Parathyroid adenoma (tissue), 2 donors: ENCODE results near the gene MYOF.

Experiments used
- H2AFZ ChIP-seq: fragments of 300-600 bp; sonication (generic); one replicate; pipeline ENCODE4 v1.7.0; 2017; ENCODE audit warnings: antibody characterized with exemption, mild to moderate bottlenecking
- H3K27ac ChIP-seq: fragments of 300-600 bp; sonication (generic); one replicate; pipeline ENCODE4 v1.7.0; 2017
- H3K27me3 ChIP-seq: fragments of 300-600 bp; sonication (generic); one replicate; pipeline ENCODE4 v1.7.0; 2017; ENCODE audit warnings: low read length; ENCODE audit not compliant: control insufficient read depth, insufficient read depth
- H3K36me3 ChIP-seq: fragments of 300-600 bp; sonication (generic); one replicate; pipeline ENCODE4 v1.7.0; 2017; ENCODE audit warnings: low read length; ENCODE audit not compliant: control insufficient read depth, insufficient read depth
- H3K4me1 ChIP-seq: fragments of 300-600 bp; sonication (generic); one replicate; pipeline ENCODE4 v1.7.0; 2017; ENCODE audit warnings: control low read depth
- H3K4me2 ChIP-seq: fragments of 300-600 bp; sonication (generic); one replicate; pipeline ENCODE4 v1.7.0; 2017; ENCODE audit warnings: low read length
- H3K4me3 ChIP-seq: fragments of 300-600 bp; sonication (generic); one replicate; pipeline ENCODE4 v1.7.0; 2017; ENCODE audit warnings: low read depth, low read length
- H3K79me2 ChIP-seq: fragments of 300-600 bp; sonication (generic); one replicate; pipeline ENCODE4 v1.7.0; 2017; ENCODE audit warnings: control low read depth
- H3K9ac ChIP-seq: fragments of 300-600 bp; sonication (generic); one replicate; pipeline ENCODE4 v1.7.0; 2017; ENCODE audit warnings: mild to moderate bottlenecking
- H3K9me3 ChIP-seq: fragments of 300-600 bp; sonication (generic); one replicate; pipeline ENCODE4 v1.7.0; 2017; ENCODE audit warnings: low read length; ENCODE audit not compliant: control insufficient read depth
- CTCF ChIP-seq: fragments of 300-600 bp; sonication (generic); IDR thresholded peaks from one replicate; pipeline ENCODE4 v1.7.0; 2017; ENCODE audit warnings: antibody characterized with exemption, mild to moderate bottlenecking
- donor health status: primary hyperparathyroidism.

The MYOF gene

GRCh38 chr10:93392121-93392520 is 90.0 kb downstream of the MYOF start:
- TF ChIP-seq CTCF, result no peak
- Histone ChIP-seq H3K4me1 (peaks cover 4% of the 10 kb centered on the region), H3K4me3 (no peak overlapping the region), H3K27ac (no peak overlapping the region), H3K79me2 (no peaks in the 10 kb centered on the region), H3K36me3 (no peaks in the 10 kb centered on the region), H3K4me2 (no peak overlapping the region), H2AFZ (no peak overlapping the region), H3K9ac (no peak overlapping the region), H3K9me3 (no peaks in the 10 kb centered on the region), H3K27me3 (no peaks in the 10 kb centered on the region)

GRCh38 chr10:93390306-93391090 is 91.6 kb downstream of the MYOF start:
- no peak overlapping the region for H3K9ac ChIP-seq
- H3K36me3 ChIP-seq, result no peaks in the 10 kb centered on the region
- no peak overlapping the region for H3K4me2 ChIP-seq
- H2AFZ ChIP-seq, result no peak overlapping the region
- H3K27ac ChIP-seq, result no peak overlapping the region
- peaks cover 2% of the 10 kb centered on the region for H3K4me1 ChIP-seq
- no peak for TF ChIP-seq CTCF
- no peak overlapping the region for H3K4me3 ChIP-seq
- H3K27me3 ChIP-seq, result no peaks in the 10 kb centered on the region
- H3K79me2 ChIP-seq, result no peaks in the 10 kb centered on the region
- no peaks in the 10 kb centered on the region for H3K9me3 ChIP-seq

- no peaks in the 10 kb centered on the region for H3K79me2 ChIP-seq
- H3K27ac ChIP-seq, result peak overlapping the region; percentile 13
- TF ChIP-seq CTCF, result no peak
- no peak overlapping the region for H3K4me3 ChIP-seq
- no peaks in the 10 kb centered on the region for H3K9me3 ChIP-seq
- H3K36me3 ChIP-seq, result no peaks in the 10 kb centered on the region
- H3K9ac ChIP-seq, result no peak overlapping the region
- no peaks in the 10 kb centered on the region for H3K27me3 ChIP-seq
- H3K4me2 ChIP-seq, result no peak overlapping the region
- H3K4me1 ChIP-seq, result no peaks in the 10 kb centered on the region
- no peak overlapping the region for H2AFZ ChIP-seq
Measured at GRCh38 chr10:93386631-93387369, 95.3 kb downstream of the MYOF start.

GRCh38 chr10:93385345-93385744 is 96.8 kb downstream of the MYOF start:
- Histone ChIP-seq H2AFZ (no peak overlapping the region), H3K27me3 (no peaks in the 10 kb centered on the region), H3K9me3 (no peaks in the 10 kb centered on the region), H3K4me1 (no peaks in the 10 kb centered on the region), H3K79me2 (no peaks in the 10 kb centered on the region), H3K27ac (no peak overlapping the region), H3K4me2 (no peak overlapping the region), H3K9ac (no peak overlapping the region), H3K4me3 (no peak overlapping the region), H3K36me3 (no peaks in the 10 kb centered on the region)
- no peak for TF ChIP-seq CTCF
